H1 (cell line): ENCODE results near the gene CABLES2. TPM values are rescaled to one million over a fixed set of nuclear protein-coding genes. Genes with fewer than 3 reads are reported as not detected.

Experiments used
- CTCF ChIA-PET: fragments of 300-600 bp; sonication (Branson Sonifier 250); formaldehyde crosslinking; loops from one replicate; lab custom pipeline; 2021; ENCODE audit not compliant: partially characterized antibody; lab: Charles Lee
- POLR2A ChIA-PET: fragments of 300-600 bp; sonication (Branson Sonifier 250); formaldehyde crosslinking; loops from one replicate; lab custom pipeline; 2021; ENCODE audit warnings: inconsistent platforms; ENCODE audit not compliant: partially characterized antibody; lab: Charles Lee
- DNase-seq, 2 experiments: peaks; one replicate each; pipeline versions ENCODE4 v3.0.0 to v3.0.0-alpha.2; 2010 to 2022; ENCODE audit warnings: low spot score in 2 of 2, low read depth in 1 of 2, mixed read lengths in 1 of 2
- FAIRE-seq: peaks from 2 replicates; lab custom pipeline; 2011; peaks lifted over from hg19 to GRCh38; lab: Jason Lieb, UNC
- H2AFZ ChIP-seq: 2 replicates; pipeline ENCODE4 v1.8.1; 2012; ENCODE audit warnings: low read length, inconsistent platforms
- H2AK5ac ChIP-seq: 2 replicates; pipeline ENCODE4 v1.6.1; 2013; ENCODE audit warnings: low read depth, low read length
- H2BK120ac ChIP-seq: replicated peaks from 2 replicates; pipeline ENCODE3; 2013; ENCODE audit warnings: low read depth, low read length, inconsistent platforms
- H2BK12ac ChIP-seq: 2 replicates; pipeline ENCODE4 v1.6.1; 2013; ENCODE audit warnings: low read depth, low read length
- H2BK15ac ChIP-seq: 2 replicates; pipeline ENCODE4 v1.6.1; 2013; ENCODE audit warnings: low read length
- H2BK20ac ChIP-seq: 2 replicates; pipeline ENCODE4 v1.6.1; 2013; ENCODE audit warnings: low read length
- H2BK5ac ChIP-seq: 2 replicates; pipeline ENCODE4 v1.6.1; 2013; ENCODE audit warnings: low read depth, low read length
- H3K14ac ChIP-seq: 2 replicates; pipeline ENCODE4 v1.6.1; 2013; ENCODE audit warnings: inconsistent platforms; ENCODE audit not compliant: insufficient read length
- H3K18ac ChIP-seq: 2 replicates; pipeline ENCODE4 v1.6.1; 2013; ENCODE audit warnings: low read length; ENCODE audit errors: extremely low read depth
- H3K23ac ChIP-seq: 2 replicates; pipeline ENCODE4 v1.6.1; 2013; ENCODE audit warnings: inconsistent platforms; ENCODE audit not compliant: insufficient read length
- H3K23me2 ChIP-seq: 2 replicates; pipeline ENCODE4 v1.6.1; 2013; ENCODE audit warnings: low read depth, low read length
- H3K27ac ChIP-seq: 2 replicates; pipeline ENCODE4 v1.6.1; 2011; ENCODE audit warnings: low read depth, low read length, inconsistent platforms
- H3K27me3 ChIP-seq, 4 experiments: replicated peaks in 1 of 4; 1 replicate in 1 of 4; 2 replicates in 3 of 4; pipeline versions ENCODE4 v1.6.1 to v1.8.1; 2011 to 2013; ENCODE audit warnings: low read length in 3 of 4, mild to moderate bottlenecking in 3 of 4, inconsistent platforms in 2 of 4, mixed read lengths in 2 of 4, moderate library complexity in 1 of 4; ENCODE audit not compliant: control insufficient read depth in 3 of 4, insufficient read depth in 3 of 4; ENCODE audit errors: extremely low read depth in 1 of 4
- H3K36me3 ChIP-seq, 4 experiments: 2 replicates each; pipeline versions ENCODE4 v1.6.1 to v1.8.1; 2011 to 2013; ENCODE audit warnings: mild to moderate bottlenecking in 4 of 4, low read length in 3 of 4, moderate library complexity in 2 of 4, control low read depth in 1 of 4, inconsistent platforms in 1 of 4; ENCODE audit not compliant: insufficient read depth in 4 of 4, control insufficient read depth in 2 of 4
- H3K4ac ChIP-seq: replicated peaks from 2 replicates; pipeline ENCODE3; 2013; ENCODE audit warnings: low read length, low read depth, mixed read lengths, inconsistent platforms; ENCODE audit not compliant: insufficient read length
- H3K4me1 ChIP-seq, 4 experiments: replicated peaks in 1 of 4; 1 replicate in 1 of 4; 2 replicates in 3 of 4; pipeline versions ENCODE4 v1.6.1 to v1.8.1; 2011 to 2013; ENCODE audit warnings: low read length in 3 of 4, inconsistent platforms in 2 of 4, mixed read lengths in 1 of 4; ENCODE audit not compliant: insufficient read depth in 4 of 4, control insufficient read depth in 3 of 4
- H3K4me2 ChIP-seq, 2 experiments: 2 replicates each; pipeline versions ENCODE4 v1.6.1 to v1.8.1; 2011 to 2013; ENCODE audit warnings: low read depth in 2 of 2, low read length in 2 of 2, control low read depth in 1 of 2, inconsistent platforms in 1 of 2, mild to moderate bottlenecking in 1 of 2; ENCODE audit not compliant: insufficient read depth in 1 of 2
- H3K4me3 ChIP-seq, 4 experiments: fragments of 200-600, 300-600 bp in 1 of 4; sonication (generic), shearing (Covaris generic), sonication (Bioruptor Twin) in 1 of 4; 2 replicates each; pipeline versions ENCODE4 v1.5.1 to v1.8.1; 2011 to 2016; ENCODE audit warnings: low read length in 4 of 4, low read depth in 3 of 4, control low read depth in 2 of 4, inconsistent platforms in 2 of 4, mild to moderate bottlenecking in 2 of 4, mixed read lengths in 1 of 4, moderate library complexity in 1 of 4; ENCODE audit not compliant: insufficient read depth in 2 of 4; ENCODE audit errors: extremely low read depth in 1 of 4
- H3K56ac ChIP-seq: replicated peaks from 2 replicates; pipeline ENCODE3; 2013; ENCODE audit warnings: low read depth, mild to moderate bottlenecking, mixed read lengths, low read length, inconsistent platforms; ENCODE audit not compliant: insufficient read length
- H3K79me1 ChIP-seq: 2 replicates; pipeline ENCODE4 v1.6.1; 2013; ENCODE audit warnings: low read depth, low read length, control low read depth
- H3K79me2 ChIP-seq, 2 experiments: 2 replicates each; pipeline versions ENCODE4 v1.6.1 to v1.8.1; 2012 to 2013; ENCODE audit warnings: low read length in 2 of 2, mild to moderate bottlenecking in 2 of 2, inconsistent platforms in 1 of 2; ENCODE audit not compliant: insufficient read depth in 2 of 2, control insufficient read depth in 1 of 2
- H3K9ac ChIP-seq, 4 experiments: replicated peaks in 1 of 4; 1 replicate in 1 of 4; 2 replicates in 3 of 4; pipeline versions ENCODE4 v1.6.1 to v1.8.1; 2011 to 2013; ENCODE audit warnings: low read depth in 3 of 4, low read length in 3 of 4, control low read depth in 2 of 4, mild to moderate bottlenecking in 2 of 4, moderate library complexity in 2 of 4, inconsistent platforms in 1 of 4; ENCODE audit errors: extremely low read depth in 1 of 4
- H3K9me3 ChIP-seq, 2 experiments: 2 replicates each; pipeline versions ENCODE4 v1.6.1 to v1.8.1; 2012 to 2013; ENCODE audit warnings: mild to moderate bottlenecking in 2 of 2, moderate library complexity in 2 of 2, control low read depth in 1 of 2, inconsistent platforms in 1 of 2, low read depth in 1 of 2, low read length in 1 of 2, mixed read lengths in 1 of 2; ENCODE audit not compliant: insufficient read depth in 2 of 2
- H4K20me1 ChIP-seq, 2 experiments: replicated peaks in 1 of 2; 2 replicates each; pipeline versions ENCODE3 to v1.8.1; 2011 to 2013; ENCODE audit warnings: inconsistent platforms in 2 of 2, low read length in 2 of 2, mild to moderate bottlenecking in 1 of 2; ENCODE audit not compliant: insufficient read depth in 2 of 2, control insufficient read depth in 1 of 2
- H4K5ac ChIP-seq: 2 replicates; pipeline ENCODE4 v1.6.1; 2013; ENCODE audit warnings: low read length, low read depth, mixed read lengths, inconsistent platforms; ENCODE audit not compliant: insufficient read length
- H4K8ac ChIP-seq: 2 replicates; pipeline ENCODE4 v1.8.0; 2013; ENCODE audit warnings: mild to moderate bottlenecking, moderate library complexity, low read length, inconsistent platforms; ENCODE audit not compliant: insufficient read depth; ENCODE audit errors: extremely low read depth
- H4K91ac ChIP-seq: replicated peaks from 2 replicates; pipeline ENCODE3; 2013; ENCODE audit warnings: low read length, mixed read lengths, inconsistent platforms; ENCODE audit not compliant: insufficient read length
- CREB1 ChIP-seq: IDR thresholded peaks from 2 replicates; pipeline ENCODE4 v1.6.1; 2012; ENCODE audit warnings: inconsistent platforms
- EP300 ChIP-seq, 2 experiments: IDR thresholded peaks; 1 replicate in 1 of 2; 2 replicates in 1 of 2; pipeline ENCODE4 v1.6.1; 2011 to 2012; ENCODE audit warnings: low read depth in 2 of 2, low read length in 2 of 2, mild to moderate bottlenecking in 2 of 2, borderline replicate concordance in 1 of 2, inconsistent platforms in 1 of 2, moderate library complexity in 1 of 2
- KDM5A ChIP-seq: fragments of 200-600 bp; IDR thresholded peaks from 2 replicates; pipeline ENCODE4 v1.7.1; 2012; ENCODE audit warnings: mild to moderate bottlenecking, low read length, inconsistent platforms, mixed read lengths
- PHF8 ChIP-seq: fragments of 200-600 bp; sonication (generic); conservative IDR thresholded peaks from 2 replicates; pipeline ENCODE4 v1.7.1; 2012; ENCODE audit warnings: low read depth, mild to moderate bottlenecking, inconsistent platforms, low read length, moderate library complexity
- POLR2A ChIP-seq, 2 experiments: IDR thresholded peaks; 1 replicate in 1 of 2; 2 replicates in 1 of 2; pipeline ENCODE4 v1.6.1; 2011; ENCODE audit warnings: low read depth in 2 of 2, low read length in 2 of 2, mild to moderate bottlenecking in 2 of 2; ENCODE audit errors: control extremely low read depth in 1 of 2
- RAD21 ChIP-seq, 2 experiments: IDR thresholded peaks in 1 of 2; conservative IDR thresholded peaks in 1 of 2; 2 replicates each; pipeline ENCODE4 v1.6.1; 2011; ENCODE audit warnings: low read depth in 2 of 2, low read length in 2 of 2, improper control_type of control experiment in 1 of 2, inconsistent platforms in 1 of 2, mild to moderate bottlenecking in 1 of 2, moderate library complexity in 1 of 2
- SP1 ChIP-seq: IDR thresholded peaks from 2 replicates; pipeline ENCODE4 v1.6.1; 2011; ENCODE audit warnings: low read depth, low read length
- TAF7 ChIP-seq: optimal IDR thresholded peaks from 2 replicates; pipeline ENCODE3; 2011; ENCODE audit warnings: low read depth, mild to moderate bottlenecking, inconsistent platforms, low read length, moderate library complexity, borderline replicate concordance
- WGBS, 2 experiments: shearing (Covaris generic) in 1 of 2; methylation state at CpG; one replicate each; pipeline versions ENCODE4 v1.1.6 to v1.1.7; 2013 to 2015; ENCODE audit warnings: low lambda C conversion rate in 2 of 2, mixed read lengths in 2 of 2, inconsistent platforms in 1 of 2, low coverage in 1 of 2, missing lambda C conversion rate in 1 of 2; ENCODE audit not compliant: insufficient replicate concordance in 2 of 2, insufficient coverage in 1 of 2, insufficient read length in 1 of 2; ENCODE audit errors: extremely low coverage in 1 of 2, missing lambda C conversion rate in 1 of 2; 5-methylcytosine and 5-hydroxymethylcytosine counted together
- polyA plus RNA-seq, 7 experiments: library from polyadenylated mRNA; depleted of rRNA in 3 of 7; stranded (reverse) in 5 of 7; unstranded in 2 of 7; fragments of >200 nt in 5 of 7; fragments of 200-250 nt in 2 of 7; gene quantifications; 1 replicate in 5 of 7; 2 replicates in 1 of 7; 4 replicates in 1 of 7; pipeline versions ENCODE4 v1.2.1 to v1.2.3, GENCODE V29; 2011 to 2013; ENCODE audit warnings: missing spikeins in 2 of 7, mixed read lengths in 2 of 7
- total RNA-seq: library from RNA; stranded (reverse); fragmentation: NEBNext Ultra II Directional; extraction: Animal tissue kit (Norgen Biotek cat#: 25700); gene quantifications from 2 replicates; pipeline ENCODE4 v1.2.1, GENCODE V29; 2021

Gene CABLES2
- total and polyA plus RNA-seq, 2 of the 8 experiments (the other 6 are each of a cell fraction or from before 2014, with no cell fraction given), result 8.0 to 8.8 TPM

DNA sequence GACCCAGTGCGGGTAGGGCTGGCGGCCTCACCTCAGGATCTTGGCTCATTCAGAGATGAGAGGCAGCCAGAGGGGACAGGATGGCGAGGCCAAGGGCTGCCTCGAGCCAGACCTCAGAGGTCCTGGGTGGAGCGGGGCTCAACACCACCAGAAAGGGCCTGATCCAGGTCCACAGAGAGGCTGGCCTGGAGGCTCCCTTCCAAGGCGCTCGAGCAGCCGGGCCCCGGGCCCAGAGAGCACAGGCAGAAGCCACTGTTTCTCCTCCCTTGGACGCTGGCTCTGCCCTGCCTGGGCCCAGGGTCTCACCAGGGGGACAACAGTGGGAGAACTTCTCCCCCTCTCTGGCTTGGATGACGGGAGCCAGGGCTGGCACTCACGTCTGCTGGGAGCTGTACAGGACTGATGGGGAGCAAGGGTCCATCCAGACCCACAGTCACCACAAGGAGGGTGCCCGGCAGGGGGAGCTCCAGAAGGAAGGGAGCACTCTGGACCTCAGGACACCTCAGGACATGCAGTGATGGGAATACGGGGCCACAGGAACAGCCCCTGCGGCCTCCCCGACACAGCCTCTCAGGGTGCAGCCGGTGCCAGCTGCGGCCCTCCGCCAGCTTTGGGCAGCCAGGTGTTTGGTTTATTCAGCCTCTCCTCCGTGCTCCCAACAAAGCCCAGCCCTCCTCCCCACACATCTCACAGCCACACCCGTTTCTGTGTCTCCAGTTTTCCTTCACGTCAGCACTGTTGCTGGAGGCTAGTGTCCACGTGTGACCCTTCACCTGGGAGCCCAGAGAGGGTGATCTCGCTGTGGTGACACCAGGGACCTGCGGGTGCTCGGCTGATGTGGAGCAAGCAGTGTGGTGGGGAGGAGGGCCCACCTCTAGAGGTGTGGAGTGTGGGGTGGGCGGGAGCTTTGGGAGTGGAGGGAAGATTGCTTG lies 11.5 kb downstream of the CABLES2 start:
- no peak overlapping the region for H4K91ac ChIP-seq
- no peak overlapping the region for H3K4me2 ChIP-seq
- no peaks in the 10 kb centered on the region for H3K79me2 ChIP-seq
- peaks cover 6% of the 10 kb centered on the region; the same call in 1 of the 2 replicates for H3K23me2 ChIP-seq
- H2AK5ac ChIP-seq, result no peak overlapping the region
- no peaks in the 10 kb centered on the region; the same call in 1 of the 2 replicates for H3K79me1 ChIP-seq
- peaks cover 0 to 6% (median 0%) of the 10 kb centered on the region in 4 experiments; a peak in 2 of 8 replicates for H3K36me3 ChIP-seq
- H3K56ac ChIP-seq, result no peak overlapping the region
- H3K4me1 ChIP-seq, result no peaks in the 10 kb centered on the region
- POLR2A ChIA-PET, result interaction anchor here (0.6 to 3.2 kb wide), 6 partner anchors 8 to 947 kb away, joined by 3 to 18 read pairs (median 3); partner anchors contain the start of genes LAMA5 and RPS21
- CTCF ChIA-PET, result interaction anchor here (0.6 to 9.6 kb wide), 11 partner anchors 7 to 531 kb away, joined by 3 to 103 read pairs (median 3); no protein-coding TSS in a partner anchor
- H4K5ac ChIP-seq, result no peak overlapping the region
- H2BK120ac ChIP-seq, result no peak overlapping the region
- H3K9ac ChIP-seq, result no peak overlapping the region
- WGBS, 2 experiments, result 90% methylated on average over 25 of the region's 27 CpGs; no CpG with 5 or more reads in 1 of the 2 experiments
- H2BK12ac ChIP-seq, result no peak overlapping the region
- H4K20me1 ChIP-seq, result peaks cover 0 to 8% of the 10 kb centered on the region in 2 experiments
- H3K23ac ChIP-seq, result no peak overlapping the region
- H2BK20ac ChIP-seq, result no peak overlapping the region
- H3K14ac ChIP-seq, result no peak overlapping the region
- H3K4ac ChIP-seq, result no peak overlapping the region
- no peak for FAIRE-seq
- no peaks in the 10 kb centered on the region for H3K27me3 ChIP-seq
- no peak overlapping the region for H3K18ac ChIP-seq
- 0 out of 2 replicates have a peak overlapping the region, but pooled peaks have one; percentile 16 for H2BK15ac ChIP-seq
- no peak overlapping the region for H3K4me3 ChIP-seq
- no peak for DNase-seq
- no peak overlapping the region for H2BK5ac ChIP-seq
- H4K8ac ChIP-seq, result peak overlapping the region; percentile 51; the same call in 1 of the 2 replicates
- no peak overlapping the region for H2AFZ ChIP-seq
- H3K9me3 ChIP-seq, result peaks cover 0 to 2% of the 10 kb centered on the region in 2 experiments; a peak in 1 of 4 replicates
- H3K27ac ChIP-seq, result no peak overlapping the region
- no peak for TF ChIP-seq EP300 (IDR thresholded peaks at IDR 0.05; ENCODE audit: borderline replicate concordance in 1 of 2, low read depth in 2 of 2, low read length in 2 of 2)
- TF ChIP-seq CREB1, result no peak
- TF ChIP-seq POLR2A (IDR thresholded peaks at IDR 0.05; ENCODE audit: control extremely low read depth in 1 of 2, low read depth in 2 of 2, low read length in 2 of 2), result no peak
- TF ChIP-seq TAF7, result no peak
- no peak for TF ChIP-seq KDM5A
- TF ChIP-seq PHF8, result no peak
- TF ChIP-seq RAD21 (IDR thresholded peaks at IDR 0.05 in 1 of 2, conservative IDR thresholded peaks at IDR 0.05 in 1 of 2; ENCODE audit: low read depth in 2 of 2, low read length in 2 of 2), result peak in 1 of 2 experiments; percentile 14; a peak in 1 of 4 replicates
- no peak for TF ChIP-seq SP1
